Measurements from ENCODE around the gene TSC22D2.
"Not testable (repeated sequence)": the region's sequence is repeated elsewhere in the genome, so short reads cannot be mapped to it uniquely, and the experiment has no call there.

Gene TSC22D2

DNA sequence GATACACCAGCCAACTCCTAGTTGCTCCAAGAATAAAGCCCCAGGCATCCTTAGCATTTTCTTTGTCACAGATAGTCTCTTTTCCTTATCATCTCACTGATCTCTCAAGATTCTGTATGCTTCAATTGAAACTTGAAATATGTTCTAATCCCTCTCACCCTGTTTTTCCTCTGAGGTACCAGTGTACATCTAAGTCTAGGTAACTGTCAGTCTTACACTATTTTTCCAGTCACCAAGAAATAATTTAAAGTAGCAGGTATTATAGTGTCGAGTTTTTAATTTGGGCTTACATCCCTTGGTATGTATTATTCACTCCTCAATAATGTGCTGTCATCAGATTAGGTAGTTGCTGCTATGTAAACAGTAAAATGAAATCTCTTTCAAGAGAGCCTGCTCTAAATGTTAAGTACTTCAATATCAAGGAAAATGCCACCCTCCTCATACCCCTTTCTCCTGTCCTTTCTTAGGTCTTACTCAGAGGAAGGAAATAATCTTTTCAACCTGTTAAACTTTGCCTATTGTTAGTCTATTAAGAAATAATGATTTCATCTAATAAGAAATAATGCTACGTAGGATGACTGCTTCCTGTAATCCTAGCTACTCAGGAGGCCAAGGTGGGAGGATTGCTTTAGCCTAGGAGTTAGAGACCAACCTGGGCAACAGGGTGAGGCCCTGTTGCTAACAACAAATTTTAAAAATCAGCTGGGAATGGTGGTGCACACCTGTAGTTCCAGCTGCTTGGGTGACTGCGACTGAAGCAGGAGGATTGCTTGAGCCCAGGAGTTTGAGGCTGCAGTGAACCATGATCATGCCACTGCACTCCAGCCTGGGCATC lies 39.8 kb downstream of the TSC22D2 start:
- DNase-seq (ENCODE audit: low spot score), result no peak

DNA sequence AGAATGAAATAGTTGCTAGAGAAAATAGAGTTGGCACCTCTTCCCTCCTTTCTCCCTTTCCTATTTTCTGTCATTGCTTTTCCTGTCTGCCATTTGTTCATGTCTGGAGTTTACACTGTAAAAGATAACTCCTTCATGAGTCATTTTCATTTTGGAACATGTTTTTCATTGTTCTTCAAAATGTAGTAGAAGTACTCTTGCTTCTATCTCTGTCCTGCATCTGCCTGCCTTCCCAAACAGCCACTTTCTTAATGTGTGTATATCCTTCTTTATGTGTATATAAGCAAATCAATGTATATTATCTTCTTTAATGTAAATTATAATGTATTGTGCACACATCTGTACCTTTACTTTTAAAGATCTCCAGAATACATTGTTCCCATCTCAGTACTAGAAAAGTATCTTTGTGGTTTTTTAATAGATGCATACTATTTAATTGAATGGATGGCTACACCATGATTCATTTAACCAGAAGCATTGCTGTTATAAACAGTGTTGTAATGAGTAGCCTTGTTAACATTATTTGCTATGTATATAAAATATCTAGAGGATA lies 41.1 kb downstream of the TSC22D2 start:
- DNase-seq (ENCODE audit: low spot score), result peak; percentile 22

DNA sequence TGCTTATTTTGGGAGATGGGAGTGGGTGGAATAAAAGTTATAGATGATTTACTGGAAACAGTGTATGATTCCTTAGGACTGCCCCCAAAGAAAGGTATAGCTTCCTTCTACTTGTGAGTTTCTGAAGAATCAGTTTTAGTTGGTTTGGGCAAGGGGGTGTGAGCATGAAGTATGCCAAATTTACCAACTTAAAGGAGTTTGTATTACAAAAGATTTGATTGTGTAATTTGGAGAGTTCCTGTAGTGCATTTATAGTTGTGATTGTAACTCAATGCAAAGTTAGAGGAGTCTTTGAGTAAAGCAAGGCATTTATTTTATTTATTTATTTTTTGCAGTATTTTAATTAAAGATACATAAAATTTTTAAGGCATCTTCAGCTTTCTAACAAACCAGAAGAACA lies 42.8 kb downstream of the TSC22D2 start:
- DNase-seq (ENCODE audit: low spot score), result no peak

DNA sequence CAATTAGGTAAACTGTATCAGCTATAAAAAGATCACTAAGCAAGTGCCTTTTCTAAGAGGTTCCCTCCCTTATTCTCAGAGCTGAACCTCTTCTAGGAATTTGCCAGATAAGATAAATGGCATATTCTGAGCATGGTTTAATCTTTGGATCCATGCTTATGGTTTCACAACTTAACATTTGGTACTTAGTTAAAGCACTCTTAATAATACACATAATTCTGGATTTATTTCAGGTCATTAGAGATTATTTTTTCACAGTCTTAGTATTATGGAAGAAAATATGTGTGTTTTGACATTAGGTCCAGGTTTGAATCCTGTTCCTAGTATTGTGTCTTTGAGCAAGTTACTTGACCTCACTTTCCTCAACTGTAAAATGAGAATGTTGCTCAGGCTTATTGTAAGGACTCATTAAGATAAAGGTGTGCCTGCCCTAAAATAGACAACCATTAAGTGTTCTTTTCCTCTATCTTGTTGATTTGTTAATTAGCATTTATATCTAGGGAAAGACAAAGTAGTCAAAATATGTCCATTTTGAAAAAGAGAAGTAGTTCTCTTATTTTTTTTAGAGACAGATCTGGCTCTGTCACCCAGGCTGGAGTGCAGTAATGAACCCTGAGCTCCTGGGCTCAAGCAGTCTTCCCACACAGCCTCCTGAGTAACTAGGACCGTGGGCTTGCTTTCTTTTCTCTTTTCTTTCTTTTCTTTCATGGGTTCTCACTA lies 43.4 kb downstream of the TSC22D2 start:
- no peak for DNase-seq (ENCODE audit: low spot score)

DNA sequence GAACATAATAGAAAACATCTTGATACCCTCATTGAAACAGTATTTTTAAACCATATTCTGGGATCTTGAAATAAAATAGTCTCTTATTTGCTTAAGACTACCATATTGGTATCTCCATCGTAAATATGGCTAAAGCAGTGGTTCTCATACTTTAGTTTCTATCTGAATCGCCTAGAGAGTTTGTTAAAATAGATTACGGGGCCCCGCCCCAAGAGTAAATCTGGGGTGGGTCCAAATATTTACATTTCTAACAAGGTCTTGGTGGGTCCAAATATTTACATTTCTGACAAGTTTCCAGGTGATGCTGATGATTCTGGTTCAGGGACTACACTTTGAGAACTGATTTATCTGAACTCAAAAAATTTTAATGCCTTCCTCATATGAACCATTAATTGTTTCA lies 45.3 kb downstream of the TSC22D2 start:
- no peak for DNase-seq (ENCODE audit: low spot score)

DNA sequence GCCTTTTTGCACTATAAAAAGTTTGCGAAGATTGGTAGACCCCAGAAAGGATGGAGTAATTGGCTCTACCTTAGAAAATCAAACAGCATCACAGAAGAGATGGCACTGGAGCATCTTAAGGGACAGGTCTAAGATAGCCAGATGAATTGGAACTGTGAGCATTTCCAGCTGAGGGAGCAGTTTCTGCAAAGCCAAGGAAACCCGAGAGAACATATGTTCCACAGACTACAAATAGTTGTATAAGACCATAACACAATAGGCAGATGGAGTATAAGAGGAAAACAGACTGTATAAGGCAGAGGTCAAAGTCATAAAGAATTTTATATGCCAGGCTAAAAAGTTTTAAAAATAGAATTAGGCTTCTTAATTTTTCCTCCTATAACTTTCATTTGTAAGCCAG lies 46.0 kb downstream of the TSC22D2 start:
- no peak for DNase-seq (ENCODE audit: low spot score)

DNA sequence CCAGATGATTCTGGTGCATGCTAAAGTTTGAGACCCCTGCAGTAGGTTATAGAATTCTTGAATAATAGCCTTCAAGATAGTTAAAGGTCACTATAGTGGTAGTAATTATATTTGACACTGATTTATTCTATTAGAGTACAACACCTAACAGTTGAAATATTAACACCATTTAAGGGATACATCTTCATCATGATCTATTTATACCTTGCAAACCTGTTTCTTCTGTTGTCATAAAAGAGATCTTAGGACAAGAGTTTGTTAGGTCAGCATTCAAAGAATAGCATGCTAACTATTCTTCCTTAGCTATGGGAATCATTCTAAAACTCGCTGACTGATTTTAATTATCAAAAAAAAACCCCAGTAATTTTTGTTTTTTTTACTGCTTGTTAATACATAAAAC lies 46.5 kb downstream of the TSC22D2 start:
- no peak for DNase-seq (ENCODE audit: low spot score)

DNA sequence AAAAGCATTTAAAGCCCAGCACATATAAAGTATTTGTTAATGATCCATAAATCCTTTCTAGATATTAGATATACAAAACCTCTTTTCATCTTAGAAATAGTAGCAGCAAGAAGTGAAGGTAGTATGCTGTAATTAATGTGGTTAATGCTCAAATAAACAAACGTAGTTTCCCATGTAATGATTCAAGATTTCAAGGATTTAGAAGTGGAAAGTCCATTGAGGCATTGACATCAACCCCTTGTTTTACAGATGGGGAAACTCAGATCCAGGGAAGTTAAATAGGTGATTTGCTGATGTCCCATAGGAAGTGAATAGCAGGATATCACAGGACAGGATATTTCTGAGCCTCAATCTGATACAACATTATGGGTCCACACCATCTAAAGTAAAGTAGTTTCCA lies 47.2 kb downstream of the TSC22D2 start:
- no peak for DNase-seq (ENCODE audit: low spot score)

DNA sequence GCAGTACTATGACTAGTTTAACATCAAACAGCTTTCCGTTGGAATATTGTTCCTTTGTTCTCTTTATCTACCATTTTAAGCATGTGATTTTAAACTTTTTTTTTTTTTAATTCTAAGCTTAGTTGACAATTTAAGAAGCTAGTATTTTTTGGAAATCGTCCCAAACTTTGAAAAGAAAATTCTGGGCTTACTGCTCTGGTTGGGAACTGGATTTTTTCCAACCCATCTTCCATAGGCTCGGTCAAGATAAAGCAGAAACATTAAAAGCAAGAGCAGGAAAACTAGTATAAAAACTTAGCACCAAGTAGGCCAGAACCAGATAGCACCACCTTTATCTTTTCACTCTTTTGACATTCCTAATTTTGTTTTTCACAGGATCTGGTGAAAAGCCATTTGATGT lies 49.9 kb downstream of the TSC22D2 start:
- DNase-seq (ENCODE audit: low spot score), result no peak

DNA sequence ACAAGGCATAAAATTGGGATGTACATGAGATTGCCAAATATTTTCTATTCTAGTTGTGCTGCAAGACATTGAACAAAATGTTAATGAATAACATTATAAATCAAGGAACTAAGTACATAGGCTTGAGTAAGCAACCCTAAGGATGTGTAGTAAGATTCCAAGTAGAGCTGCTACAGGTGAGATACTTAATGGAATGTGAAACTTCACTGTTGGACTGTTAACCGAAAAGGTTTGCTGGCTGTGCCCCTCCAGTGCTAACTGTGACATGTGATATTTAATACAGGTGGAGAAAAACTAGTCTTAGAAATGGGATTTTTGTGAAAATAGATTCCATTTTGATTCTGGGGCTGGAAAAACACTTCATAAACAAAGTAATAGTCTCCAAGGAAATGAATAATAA lies 52.4 kb downstream of the TSC22D2 start:
- no peak for DNase-seq (ENCODE audit: low spot score)

DNA sequence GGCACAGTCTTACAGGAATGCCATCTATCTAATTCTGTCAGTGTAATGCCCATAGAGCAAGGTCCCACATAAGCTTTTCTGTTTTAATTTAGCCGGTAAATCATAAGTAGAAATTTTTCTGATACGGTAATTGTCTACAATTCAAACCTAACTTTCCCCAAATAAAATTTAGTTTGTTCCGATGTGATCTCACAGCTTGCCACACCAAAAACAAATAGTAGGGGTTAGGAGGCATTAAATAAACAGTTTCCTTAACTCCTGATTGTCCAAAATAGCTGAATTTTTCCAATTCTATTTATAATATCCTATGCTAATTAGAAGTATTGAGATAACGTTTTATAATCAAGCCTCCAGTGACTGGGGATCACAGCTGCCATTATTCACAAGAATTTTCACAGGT lies 53.3 kb downstream of the TSC22D2 start:
- no peak for DNase-seq (ENCODE audit: low spot score)

DNA sequence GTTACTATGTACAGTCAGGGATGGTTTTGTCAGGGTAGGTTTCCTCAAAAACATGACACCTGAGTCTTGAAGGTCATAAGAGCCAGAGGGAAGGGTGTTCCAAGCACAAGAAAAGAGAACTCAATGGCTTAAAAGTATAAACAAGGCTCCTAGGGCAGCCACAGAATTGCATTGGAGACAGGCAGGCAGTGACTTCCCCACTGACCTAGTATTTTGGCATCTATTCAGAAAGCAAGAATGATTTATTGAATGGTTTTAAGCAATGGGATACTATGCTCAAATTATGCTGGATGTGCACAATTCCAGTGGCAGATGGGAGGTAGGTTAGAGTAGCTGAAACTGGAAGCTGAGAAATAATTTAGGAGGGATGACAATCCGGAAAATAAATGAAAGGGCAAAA lies 54.0 kb downstream of the TSC22D2 start:
- no peak for DNase-seq (ENCODE audit: low spot score)

DNA sequence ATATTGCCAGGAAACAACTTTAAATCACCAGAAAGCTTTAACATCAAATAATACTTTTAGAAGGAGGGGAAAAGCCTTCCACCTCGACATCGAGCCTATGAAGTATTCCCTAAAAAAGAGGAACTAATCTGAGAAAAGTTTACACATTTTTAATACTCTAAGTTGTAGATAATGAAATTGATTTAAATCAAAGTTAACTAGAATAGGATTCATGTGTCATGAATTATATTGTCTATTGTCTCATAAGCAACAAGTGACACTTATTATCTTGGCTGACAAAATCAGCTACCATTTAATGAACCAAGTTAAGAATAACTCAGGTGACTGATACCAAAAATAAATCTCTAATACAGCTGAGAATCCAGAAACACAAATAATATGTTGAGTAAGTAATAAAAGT lies 56.6 kb downstream of the TSC22D2 start:
- no peak for DNase-seq (ENCODE audit: low spot score)

DNA sequence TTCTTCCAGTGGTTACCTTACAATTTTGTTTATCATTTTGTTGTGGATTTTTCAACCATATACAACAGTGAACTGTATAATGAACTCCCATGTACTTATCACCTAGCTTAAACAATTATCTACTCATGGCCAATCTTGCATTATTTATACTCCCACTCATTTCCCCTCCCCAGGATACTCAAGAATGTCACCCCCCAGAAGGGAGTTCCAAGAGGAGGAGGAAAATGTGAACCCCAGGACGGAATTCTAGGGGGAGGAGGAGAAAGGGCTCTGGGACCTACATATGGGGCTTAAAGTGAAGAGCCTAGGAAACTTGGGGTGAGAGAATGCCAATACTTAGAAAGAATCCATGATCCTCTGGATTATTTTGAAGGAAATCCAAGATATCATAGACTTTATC lies 59.3 kb downstream of the TSC22D2 start:
- DNase-seq (ENCODE audit: low spot score), result no peak

DNA sequence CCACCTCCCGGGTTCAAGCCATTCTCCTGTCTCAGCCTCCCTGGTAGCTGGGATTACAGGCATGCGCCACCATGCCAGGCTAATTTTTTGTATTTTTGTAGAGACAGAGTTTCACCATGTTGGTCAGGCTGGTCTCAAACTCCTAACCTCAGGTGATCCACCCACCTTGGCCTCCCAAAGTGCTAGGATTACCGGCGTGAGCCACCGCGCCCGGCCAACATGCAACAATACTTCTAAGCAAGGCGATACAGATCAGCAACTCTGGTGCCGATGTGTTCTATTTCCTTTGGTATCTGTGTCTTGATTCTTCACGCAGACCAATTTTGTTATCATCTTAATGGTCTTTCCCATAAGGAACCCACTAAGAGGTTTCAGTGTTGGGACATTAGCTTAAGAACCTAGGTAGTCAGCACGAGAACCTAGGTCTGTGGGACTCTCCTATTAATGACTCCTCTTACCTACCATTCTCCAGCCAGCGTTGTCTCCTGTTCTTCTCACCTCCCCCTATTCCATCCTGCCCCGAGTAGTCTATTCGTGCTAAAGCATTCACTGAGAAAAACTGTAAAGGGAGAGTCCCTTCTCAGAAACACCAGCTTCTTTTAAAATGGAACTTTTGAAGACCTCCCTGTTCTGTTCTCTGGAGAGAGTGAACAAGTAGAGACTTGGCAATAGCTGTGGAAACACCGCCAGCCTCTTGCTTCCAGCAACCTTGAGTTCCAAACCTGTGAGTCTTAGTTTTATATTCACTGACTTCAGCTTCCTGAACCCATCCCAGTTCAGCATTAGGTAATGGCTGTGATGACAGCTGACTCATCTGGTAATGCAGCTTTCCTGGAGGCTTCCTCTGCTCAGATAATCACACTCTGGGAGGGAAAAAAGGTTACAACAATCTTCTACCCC lies 61.2 kb downstream of the TSC22D2 start:
- peak; percentile 90 for DNase-seq (ENCODE audit: low spot score)

DNA sequence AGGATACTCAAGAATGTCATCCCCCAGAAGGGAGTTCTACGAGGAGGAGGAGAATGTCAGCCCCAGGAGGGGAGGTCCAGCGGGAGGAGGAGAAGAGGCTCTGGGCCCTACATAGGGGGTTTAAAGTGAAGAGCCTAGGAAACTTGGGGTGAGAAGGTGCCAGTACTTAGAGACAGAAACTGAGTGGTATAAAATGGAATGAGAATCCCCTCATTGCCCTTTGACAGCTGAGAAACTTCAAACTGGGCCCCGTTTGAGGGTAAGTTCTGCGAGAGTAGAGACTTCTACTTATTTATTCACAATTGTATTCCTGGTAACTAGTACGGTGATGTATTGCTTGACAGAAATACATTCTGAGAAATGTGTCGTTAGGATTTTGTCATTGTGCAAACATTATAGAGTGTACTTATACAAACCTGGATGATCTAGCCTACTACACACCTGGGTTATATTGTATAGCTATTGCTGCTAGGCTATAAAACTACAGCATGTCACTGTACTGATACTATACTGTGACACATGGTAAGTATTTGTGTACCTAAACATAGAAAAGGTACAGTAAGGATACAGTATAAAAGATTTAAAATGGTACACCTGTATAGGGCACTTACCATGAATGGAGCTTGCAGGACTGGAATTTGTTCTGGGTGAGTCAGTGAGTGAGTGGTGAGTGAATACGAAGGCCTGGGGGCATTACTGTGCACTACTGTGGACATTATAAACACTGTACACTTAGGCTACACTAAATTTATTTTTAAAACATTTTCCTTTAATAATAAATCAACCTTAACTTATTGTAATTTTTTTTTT lies 62.0 kb downstream of the TSC22D2 start:
- no peak for DNase-seq (ENCODE audit: low spot score)

DNA sequence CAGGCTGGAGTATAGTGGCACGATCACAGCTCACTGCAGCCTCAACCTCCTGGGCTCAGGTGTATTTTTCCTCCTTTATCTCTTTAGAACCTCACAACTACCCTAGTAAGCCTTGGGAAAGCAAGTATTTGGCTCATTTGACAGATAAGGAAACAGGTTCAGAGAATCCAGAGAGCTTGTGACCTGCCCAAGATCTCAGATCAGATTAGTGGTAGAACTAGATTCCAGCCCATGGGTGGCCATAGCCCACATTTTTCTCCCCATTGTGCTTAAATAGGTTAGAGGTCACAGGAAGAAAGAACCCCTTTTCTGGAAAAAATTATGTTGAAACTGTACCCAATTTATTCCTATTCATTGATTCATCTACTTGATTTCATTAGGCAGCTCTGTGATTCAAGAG lies 64.3 kb downstream of the TSC22D2 start:
- no peak for DNase-seq (ENCODE audit: low spot score)

DNA sequence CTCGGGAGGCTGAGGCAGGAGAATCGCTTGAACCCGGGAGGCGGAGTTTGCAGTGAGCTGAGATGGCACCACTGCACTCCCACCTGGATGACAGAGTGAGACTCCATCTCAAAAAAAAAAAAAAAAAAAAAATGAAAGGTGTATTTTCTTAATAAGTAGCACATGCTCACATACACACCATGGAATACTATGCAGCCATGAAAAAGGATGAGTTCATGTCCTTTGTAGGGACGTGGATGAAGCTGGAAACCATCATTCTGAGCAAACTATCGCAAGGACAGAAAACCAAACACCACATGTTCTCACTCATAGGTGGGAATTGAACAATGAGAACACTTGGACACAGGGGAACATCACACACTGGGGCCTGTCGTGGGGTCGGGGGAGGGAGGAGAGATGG lies 65.1 kb downstream of the TSC22D2 start:
- not testable (repeated sequence) for DNase-seq (ENCODE audit: low spot score)

DNA sequence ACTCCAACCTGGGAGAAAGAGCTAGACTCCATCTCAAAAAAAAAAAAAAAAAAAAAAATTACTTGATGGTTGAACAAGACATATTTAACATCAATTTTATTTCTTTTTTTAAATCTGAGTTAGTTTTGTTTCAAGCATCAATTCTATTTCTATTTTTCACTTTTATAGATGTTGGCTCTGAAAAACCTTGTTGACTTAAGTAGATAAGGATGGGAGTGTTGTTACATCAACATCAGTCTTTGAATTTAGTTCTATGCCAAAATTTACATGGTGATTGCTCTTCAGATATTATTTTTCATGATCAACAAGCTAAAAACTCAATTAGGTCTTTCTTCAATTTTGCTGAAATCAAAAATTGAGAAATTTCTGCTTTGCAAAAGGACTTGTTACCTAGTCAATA lies 71.3 kb downstream of the TSC22D2 start:
- no peak for DNase-seq (ENCODE audit: low spot score)

DNA sequence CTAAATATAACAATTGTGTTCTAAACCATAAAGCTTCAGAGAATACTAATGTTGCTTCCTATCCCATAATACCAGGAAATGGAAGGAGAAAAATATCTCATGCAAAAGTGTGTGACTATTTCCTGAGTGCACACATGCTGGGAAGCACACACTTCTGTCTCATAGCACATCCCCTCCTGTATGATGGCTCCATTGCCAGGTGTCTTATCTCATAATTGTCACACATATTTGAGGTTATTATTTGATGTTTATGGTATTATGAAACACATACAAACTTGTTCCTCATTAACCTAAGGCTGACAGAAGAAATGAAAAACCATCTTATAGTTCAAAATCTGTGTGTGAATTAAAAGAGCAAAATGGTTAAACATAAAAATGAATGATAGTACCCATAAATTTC lies 72.8 kb downstream of the TSC22D2 start:
- DNase-seq (ENCODE audit: low spot score), result no peak

DNA sequence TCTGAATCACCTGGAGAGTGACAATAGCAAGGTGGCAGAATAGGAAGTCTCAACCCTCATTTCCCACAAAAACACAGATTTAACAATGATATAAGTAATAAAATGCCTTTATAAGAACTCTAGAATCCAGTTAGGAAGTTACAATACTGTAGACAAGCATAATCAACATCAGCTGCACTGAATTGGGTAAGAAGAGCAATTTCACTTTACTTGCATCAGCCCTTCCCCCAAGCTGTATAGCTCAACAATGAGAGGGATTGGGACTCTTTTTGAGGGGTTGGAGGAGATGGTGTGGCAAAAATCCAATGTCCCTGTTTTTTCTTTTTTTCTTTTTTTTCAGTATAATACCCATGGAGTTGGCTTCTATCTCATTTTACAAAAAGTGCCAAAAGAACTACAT lies 75.1 kb downstream of the TSC22D2 start:
- DNase-seq (ENCODE audit: low spot score), result no peak

DNA sequence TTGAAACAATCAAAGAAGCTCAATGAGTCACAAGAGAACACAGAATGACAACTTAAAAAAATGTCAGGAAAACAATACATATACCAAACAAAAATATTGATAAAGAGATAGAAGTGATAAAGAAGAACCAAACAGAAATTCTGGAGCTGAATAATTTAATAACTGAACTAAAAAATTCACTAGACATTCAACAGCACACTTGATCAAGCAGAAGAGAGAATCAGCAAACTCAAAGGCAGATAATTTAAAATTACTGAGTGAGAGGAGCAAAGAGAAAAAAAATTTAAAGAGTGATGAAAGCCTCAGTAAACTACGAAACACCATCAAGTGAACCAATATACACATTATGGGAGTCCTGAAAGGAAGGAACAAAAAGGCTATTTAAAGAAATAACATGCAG lies 76.3 kb downstream of the TSC22D2 start:
- DNase-seq (ENCODE audit: low spot score), result no peak

Data from AG20443 (cell line).